Esophagus squamous epithelium (tissue), 4 donors: Measurements from ENCODE around the gene PAPOLG.

ENCODE experiments used
- POLR2A ChIP-seq, 4 donors: fragments of 450-650 bp; IDR thresholded peaks; one replicate each; pipeline ENCODE4 v1.6.1; 2017; ENCODE audit warnings: antibody characterized with exemption in 4 of 4, mild to moderate bottlenecking in 4 of 4, moderate library complexity in 3 of 4
- TF ChIP-seq, protein P1 (sequence below), 6 experiments: fragments of 450-650 bp in 4 of 6; fragments of 200-600 bp in 2 of 6; sonication (generic) in 2 of 6; IDR thresholded peaks; one replicate each; pipeline ENCODE4 v1.5.1; 2016 to 2019; ENCODE audit warnings: antibody characterized with exemption in 6 of 6, mild to moderate bottlenecking in 4 of 6, moderate library complexity in 4 of 6

DNA sequence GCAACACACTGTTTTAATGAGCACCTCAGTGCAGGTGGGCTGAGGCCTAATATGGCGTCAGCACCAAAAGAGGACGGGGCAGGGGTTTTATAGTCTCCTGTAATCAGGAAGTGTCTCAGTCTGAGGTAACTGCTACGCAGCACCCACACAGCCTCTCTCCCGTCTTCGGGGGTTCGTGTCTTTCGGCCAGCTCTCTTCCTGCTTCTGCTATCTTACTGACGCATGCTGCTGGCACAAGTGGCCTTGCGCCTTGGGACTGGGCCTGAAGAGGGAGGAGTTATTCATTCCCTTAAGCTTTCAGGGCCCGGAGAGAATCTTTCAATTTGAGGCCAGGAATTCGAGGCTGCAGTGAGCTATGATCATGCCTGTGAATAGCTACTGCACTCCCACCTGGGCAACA lies 14.5 kb upstream of the PAPOLG start:
- TF ChIP-seq, protein P1, sequence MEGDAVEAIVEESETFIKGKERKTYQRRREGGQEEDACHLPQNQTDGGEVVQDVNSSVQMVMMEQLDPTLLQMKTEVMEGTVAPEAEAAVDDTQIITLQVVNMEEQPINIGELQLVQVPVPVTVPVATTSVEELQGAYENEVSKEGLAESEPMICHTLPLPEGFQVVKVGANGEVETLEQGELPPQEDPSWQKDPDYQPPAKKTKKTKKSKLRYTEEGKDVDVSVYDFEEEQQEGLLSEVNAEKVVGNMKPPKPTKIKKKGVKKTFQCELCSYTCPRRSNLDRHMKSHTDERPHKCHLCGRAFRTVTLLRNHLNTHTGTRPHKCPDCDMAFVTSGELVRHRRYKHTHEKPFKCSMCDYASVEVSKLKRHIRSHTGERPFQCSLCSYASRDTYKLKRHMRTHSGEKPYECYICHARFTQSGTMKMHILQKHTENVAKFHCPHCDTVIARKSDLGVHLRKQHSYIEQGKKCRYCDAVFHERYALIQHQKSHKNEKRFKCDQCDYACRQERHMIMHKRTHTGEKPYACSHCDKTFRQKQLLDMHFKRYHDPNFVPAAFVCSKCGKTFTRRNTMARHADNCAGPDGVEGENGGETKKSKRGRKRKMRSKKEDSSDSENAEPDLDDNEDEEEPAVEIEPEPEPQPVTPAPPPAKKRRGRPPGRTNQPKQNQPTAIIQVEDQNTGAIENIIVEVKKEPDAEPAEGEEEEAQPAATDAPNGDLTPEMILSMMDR (IDR thresholded peaks at IDR 0.05): no peak
- no peak for TF ChIP-seq POLR2A (IDR thresholded peaks at IDR 0.05)
